Measurements from ENCODE around the gene CHID1.

The CHID1 gene

GRCh38 chr11:862081-862661 is 48.4 kb downstream of the CHID1 start:
- peak; percentile 88 for DNase-seq

- DNase-seq = no peak
Measured at GRCh38 chr11:861105-861479, 49.5 kb downstream of the CHID1 start.

- peak; percentile 55 for DNase-seq
Measured at GRCh38 chr11:860234-861104, 50.1 kb downstream of the CHID1 start.

- peak; percentile 98 for DNase-seq
Measured at GRCh38 chr11:859394-860131, 51.0 kb downstream of the CHID1 start.

- DNase-seq = no peak
Measured at GRCh38 chr11:858762-859339, 51.8 kb downstream of the CHID1 start.

GRCh38 chr11:858053-858761 is 52.4 kb downstream of the CHID1 start:
- no peak for DNase-seq

GRCh38 chr11:856397-856796 is 54.2 kb downstream of the CHID1 start:
- no peak for DNase-seq

GRCh38 chr11:855796-856195 is 54.8 kb downstream of the CHID1 start:
- no peak for DNase-seq

GRCh38 chr11:855330-855674 is 55.3 kb downstream of the CHID1 start:
- no peak for DNase-seq

- DNase-seq = no peak
Measured at GRCh38 chr11:854601-855329, 55.8 kb downstream of the CHID1 start.

- DNase-seq = no peak
Measured at GRCh38 chr11:853682-854448, 56.7 kb downstream of the CHID1 start.

- DNase-seq = no peak
Measured at GRCh38 chr11:852762-853161, 57.8 kb downstream of the CHID1 start.

GRCh38 chr11:850775-851763 is 59.5 kb downstream of the CHID1 start:
- peak; percentile 60 for DNase-seq

GRCh38 chr11:849951-850774 is 60.4 kb downstream of the CHID1 start:
- DNase-seq = no peak

GRCh38 chr11:849104-849824 is 61.3 kb downstream of the CHID1 start:
- no peak for DNase-seq

GRCh38 chr11:848380-848931 is 62.2 kb downstream of the CHID1 start:
- peak; percentile 78 for DNase-seq

- no peak for DNase-seq
Measured at GRCh38 chr11:847876-848275, 62.7 kb downstream of the CHID1 start.

GRCh38 chr11:846496-847098 is 64.0 kb downstream of the CHID1 start:
- DNase-seq = no peak
